Endothelial cell (in vitro differentiated cells): Measurements from ENCODE around the gene FBLN7. TPM values are rescaled to one million over a fixed set of nuclear protein-coding genes. Genes with fewer than 3 reads are reported as not detected.

Experiments used
- DNase-seq: peaks from one replicate; pipeline ENCODE4 v3.0.0; 2021; ENCODE audit warnings: low spot score
- H3K27ac Mint-ChIP-seq: one replicate; pipeline ENCODE4 v1.8.0; 2021; ENCODE audit warnings: mixed read lengths, inconsistent platforms; ENCODE audit not compliant: unreplicated experiment
- H3K27me3 Mint-ChIP-seq: one replicate; pipeline ENCODE4 v1.8.0; 2021; ENCODE audit warnings: mild to moderate bottlenecking, moderate library complexity, mixed read lengths, inconsistent platforms; ENCODE audit not compliant: unreplicated experiment
- H3K36me3 Mint-ChIP-seq: one replicate; pipeline ENCODE4 v1.8.0; 2021; ENCODE audit warnings: mild to moderate bottlenecking, low read depth, mixed read lengths, inconsistent platforms; ENCODE audit not compliant: unreplicated experiment
- H3K4me1 Mint-ChIP-seq: one replicate; pipeline ENCODE4 v1.8.0; 2021; ENCODE audit warnings: mild to moderate bottlenecking, mixed read lengths, inconsistent platforms; ENCODE audit not compliant: unreplicated experiment
- H3K4me3 Mint-ChIP-seq: one replicate; pipeline ENCODE4 v1.8.0; 2021; ENCODE audit warnings: mild to moderate bottlenecking, mixed read lengths, inconsistent platforms; ENCODE audit not compliant: unreplicated experiment
- H3K9me3 Mint-ChIP-seq: one replicate; pipeline ENCODE4 v1.8.0; 2021; ENCODE audit warnings: mixed read lengths, inconsistent platforms; ENCODE audit not compliant: unreplicated experiment
- CTCF ChIP-seq: fragments of 200-600 bp; sonication (generic); IDR thresholded peaks from one replicate; pipeline ENCODE4 v1.5.0; 2021; ENCODE audit warnings: antibody characterized with exemption; ENCODE audit not compliant: unreplicated experiment
- total RNA-seq: library from RNA; stranded (reverse); fragmentation: NEBNext Ultra II Directional; extraction: Animal tissue kit (Norgen Biotek cat#: 25700); gene quantifications from one replicate; pipeline ENCODE4 v1.2.1, GENCODE V29; 2021; ENCODE audit not compliant: unreplicated experiment

Gene FBLN7
- total RNA-seq, 1 donor from 2014 or later, result 0.36 TPM

GRCh38 chr2:112147382-112148168, 9.4 kb downstream of the FBLN7 start:
- no peak for TF ChIP-seq CTCF
- no peak overlapping the region for H3K27ac Mint-ChIP-seq

DNA sequence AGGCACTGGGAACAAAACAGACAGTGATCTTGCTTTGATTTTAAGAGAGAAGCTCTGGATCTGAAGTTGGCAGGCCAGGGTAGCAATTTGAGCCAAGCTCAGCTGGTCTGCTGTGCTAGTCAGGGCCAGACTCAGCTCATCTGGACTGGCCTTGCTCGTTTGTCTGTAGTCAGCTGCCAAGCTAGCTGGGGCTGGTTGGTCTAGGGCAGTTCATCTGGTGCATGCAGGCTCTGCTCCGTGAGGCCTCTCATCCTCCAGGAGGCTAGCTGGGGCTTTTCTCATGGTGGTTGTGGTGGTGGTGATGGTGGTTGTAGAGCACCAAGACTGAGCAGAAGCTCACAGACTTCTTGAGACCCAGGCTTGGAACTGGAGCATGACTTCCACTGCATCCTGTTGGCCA, 10.3 kb downstream of the FBLN7 start:
- Mint-ChIP-seq H3K36me3 (no peaks in the 10 kb centered on the region), H3K27me3 (peaks cover 1% of the 10 kb centered on the region), H3K4me3 (no peak overlapping the region), H3K27ac (no peak overlapping the region), H3K4me1 (peaks cover 8% of the 10 kb centered on the region), H3K9me3 (no peaks in the 10 kb centered on the region)
- no peak for TF ChIP-seq CTCF
- no peak for DNase-seq

More at GRCh38 chr2:112147382-112148168, 9.4 kb downstream of the FBLN7 start:
- no peak for DNase-seq
- Mint-ChIP-seq H3K27me3 (peaks cover 4% of the 10 kb centered on the region), H3K4me3 (no peak overlapping the region), H3K36me3 (peaks cover 2% of the 10 kb centered on the region), H3K4me1 (peaks cover 8% of the 10 kb centered on the region), H3K9me3 (no peaks in the 10 kb centered on the region)

DNA sequence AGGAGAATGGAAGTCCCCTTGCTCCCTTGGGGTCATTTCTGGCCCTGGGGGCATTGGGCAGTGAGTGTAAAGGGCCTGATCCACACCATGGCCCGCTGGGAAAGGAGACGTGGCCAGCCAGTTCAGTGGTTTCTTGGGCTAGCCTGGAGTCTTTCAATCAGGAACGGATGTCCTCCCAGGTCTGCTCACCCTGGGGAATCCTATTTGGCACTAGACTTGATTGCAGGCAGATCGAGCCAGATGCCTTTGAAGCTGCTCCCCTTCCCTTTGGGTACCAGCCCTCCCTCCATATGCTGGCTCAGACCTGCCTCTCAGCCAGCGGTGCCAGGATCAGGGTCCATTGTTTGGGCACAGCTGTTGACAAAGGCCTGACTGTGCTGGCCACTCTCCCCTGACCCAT, 11.0 kb downstream of the FBLN7 start:
- H3K4me1 Mint-ChIP-seq, result peaks cover 8% of the 10 kb centered on the region
- H3K27ac Mint-ChIP-seq, result no peak overlapping the region
- no peak for TF ChIP-seq CTCF
- DNase-seq, result no peak
- no peaks in the 10 kb centered on the region for H3K9me3 Mint-ChIP-seq
- H3K4me3 Mint-ChIP-seq, result no peak overlapping the region
- peaks cover 1% of the 10 kb centered on the region for H3K27me3 Mint-ChIP-seq
- no peaks in the 10 kb centered on the region for H3K36me3 Mint-ChIP-seq

- peaks cover 1% of the 10 kb centered on the region for H3K27me3 Mint-ChIP-seq
- no peak overlapping the region for H3K4me3 Mint-ChIP-seq
- H3K36me3 Mint-ChIP-seq, result no peaks in the 10 kb centered on the region
- H3K9me3 Mint-ChIP-seq, result no peaks in the 10 kb centered on the region
- TF ChIP-seq CTCF, result no peak
- DNase-seq, result no peak
- no peak overlapping the region for H3K27ac Mint-ChIP-seq
- H3K4me1 Mint-ChIP-seq, result peaks cover 8% of the 10 kb centered on the region
These were observed 11.8 kb downstream of the FBLN7 start for GRCh38 chr2:112149866-112150435.

DNA sequence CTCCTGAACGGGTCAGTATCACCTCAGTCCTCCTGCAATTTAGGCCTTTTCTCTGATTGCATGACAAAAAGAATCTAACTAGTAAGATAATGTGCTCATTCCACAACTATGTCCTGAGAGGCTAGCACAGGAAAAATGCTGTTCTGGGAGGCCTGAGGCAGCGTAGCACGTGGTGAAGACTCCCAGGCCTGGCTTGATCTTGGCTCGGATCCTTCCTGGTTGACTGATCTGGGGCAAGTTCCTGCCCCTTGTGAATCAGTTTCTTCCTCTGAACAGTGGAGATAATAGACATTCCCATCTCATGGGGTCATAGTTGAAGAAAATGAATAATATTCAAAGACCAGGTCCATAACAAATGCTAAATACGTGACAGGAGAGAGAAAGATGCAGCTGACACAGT, 12.3 kb downstream of the FBLN7 start:
- H3K4me3 Mint-ChIP-seq, result no peak overlapping the region
- DNase-seq, result no peak
- H3K36me3 Mint-ChIP-seq, result no peaks in the 10 kb centered on the region
- TF ChIP-seq CTCF, result no peak
- H3K4me1 Mint-ChIP-seq, result peaks cover 8% of the 10 kb centered on the region
- no peaks in the 10 kb centered on the region for H3K9me3 Mint-ChIP-seq
- H3K27ac Mint-ChIP-seq, result no peak overlapping the region
- H3K27me3 Mint-ChIP-seq, result peaks cover 1% of the 10 kb centered on the region
